Uterus (tissue), 2 donors: Measurements from ENCODE around the gene CAMTA1.

Experiments used
- POLR2A ChIP-seq, 2 donors: fragments of 450-650 bp; IDR thresholded peaks; one replicate each; pipeline ENCODE4 v1.6.1; 2016; ENCODE audit warnings: antibody characterized with exemption in 2 of 2, mild to moderate bottlenecking in 1 of 2, moderate library complexity in 1 of 2
- TF ChIP-seq, protein P1 (sequence below), 4 experiments: fragments of 200-600 bp in 2 of 4; fragments of 450-650 bp in 2 of 4; sonication (generic) in 2 of 4; IDR thresholded peaks; one replicate each; pipeline ENCODE4 v1.5.1; 2016 to 2019; ENCODE audit warnings: antibody characterized with exemption in 4 of 4, mild to moderate bottlenecking in 2 of 4, moderate library complexity in 1 of 4

- TF ChIP-seq, protein P1, sequence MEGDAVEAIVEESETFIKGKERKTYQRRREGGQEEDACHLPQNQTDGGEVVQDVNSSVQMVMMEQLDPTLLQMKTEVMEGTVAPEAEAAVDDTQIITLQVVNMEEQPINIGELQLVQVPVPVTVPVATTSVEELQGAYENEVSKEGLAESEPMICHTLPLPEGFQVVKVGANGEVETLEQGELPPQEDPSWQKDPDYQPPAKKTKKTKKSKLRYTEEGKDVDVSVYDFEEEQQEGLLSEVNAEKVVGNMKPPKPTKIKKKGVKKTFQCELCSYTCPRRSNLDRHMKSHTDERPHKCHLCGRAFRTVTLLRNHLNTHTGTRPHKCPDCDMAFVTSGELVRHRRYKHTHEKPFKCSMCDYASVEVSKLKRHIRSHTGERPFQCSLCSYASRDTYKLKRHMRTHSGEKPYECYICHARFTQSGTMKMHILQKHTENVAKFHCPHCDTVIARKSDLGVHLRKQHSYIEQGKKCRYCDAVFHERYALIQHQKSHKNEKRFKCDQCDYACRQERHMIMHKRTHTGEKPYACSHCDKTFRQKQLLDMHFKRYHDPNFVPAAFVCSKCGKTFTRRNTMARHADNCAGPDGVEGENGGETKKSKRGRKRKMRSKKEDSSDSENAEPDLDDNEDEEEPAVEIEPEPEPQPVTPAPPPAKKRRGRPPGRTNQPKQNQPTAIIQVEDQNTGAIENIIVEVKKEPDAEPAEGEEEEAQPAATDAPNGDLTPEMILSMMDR (IDR thresholded peaks at IDR 0.05): no peak
- TF ChIP-seq POLR2A (IDR thresholded peaks at IDR 0.05): no peak
Observed at GRCh38 chr1:7207875-7208646, 422.8 kb downstream of the CAMTA1 start.
